Measurements from ENCODE around the gene PLPP3. TPM values are rescaled to one million over a fixed set of nuclear protein-coding genes. Genes with fewer than 3 reads are reported as not detected.

The PLPP3 gene
- total RNA-seq, 1 experiment from 2014 or later = 8.2 TPM

DNA sequence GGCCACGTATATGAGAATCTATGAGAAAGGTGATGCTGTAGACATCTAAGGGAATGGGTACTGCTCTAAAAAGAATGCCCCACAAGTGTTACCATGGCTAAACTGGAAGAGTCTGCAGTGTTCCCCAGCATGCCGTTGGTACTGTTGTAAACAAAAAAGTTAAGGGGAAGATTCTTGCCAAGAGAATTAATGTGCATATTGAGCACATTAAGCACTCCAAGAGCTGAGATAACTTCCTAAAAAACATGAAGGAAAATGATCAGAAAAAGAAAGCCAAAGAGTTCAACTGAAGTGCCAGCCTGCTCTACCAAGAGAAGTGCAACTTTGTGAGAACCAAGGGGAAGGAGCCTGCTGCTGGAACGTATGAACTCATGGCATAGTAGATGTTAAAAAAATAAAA, 40.8 kb downstream of the PLPP3 start:
- TF ChIP-seq TCF7L2 (IDR thresholded peaks at IDR 0.05; ENCODE audit: low read depth, low read length) = no peak
- TF ChIP-seq, protein P1, sequence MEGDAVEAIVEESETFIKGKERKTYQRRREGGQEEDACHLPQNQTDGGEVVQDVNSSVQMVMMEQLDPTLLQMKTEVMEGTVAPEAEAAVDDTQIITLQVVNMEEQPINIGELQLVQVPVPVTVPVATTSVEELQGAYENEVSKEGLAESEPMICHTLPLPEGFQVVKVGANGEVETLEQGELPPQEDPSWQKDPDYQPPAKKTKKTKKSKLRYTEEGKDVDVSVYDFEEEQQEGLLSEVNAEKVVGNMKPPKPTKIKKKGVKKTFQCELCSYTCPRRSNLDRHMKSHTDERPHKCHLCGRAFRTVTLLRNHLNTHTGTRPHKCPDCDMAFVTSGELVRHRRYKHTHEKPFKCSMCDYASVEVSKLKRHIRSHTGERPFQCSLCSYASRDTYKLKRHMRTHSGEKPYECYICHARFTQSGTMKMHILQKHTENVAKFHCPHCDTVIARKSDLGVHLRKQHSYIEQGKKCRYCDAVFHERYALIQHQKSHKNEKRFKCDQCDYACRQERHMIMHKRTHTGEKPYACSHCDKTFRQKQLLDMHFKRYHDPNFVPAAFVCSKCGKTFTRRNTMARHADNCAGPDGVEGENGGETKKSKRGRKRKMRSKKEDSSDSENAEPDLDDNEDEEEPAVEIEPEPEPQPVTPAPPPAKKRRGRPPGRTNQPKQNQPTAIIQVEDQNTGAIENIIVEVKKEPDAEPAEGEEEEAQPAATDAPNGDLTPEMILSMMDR (IDR thresholded peaks at IDR 0.05) = no peak
- POLR2A ChIA-PET = no interaction called here
- DNase-seq (ENCODE audit: low read depth, low spot score) (no peak), ATAC-seq (no peak)
- Histone ChIP-seq H3K9me3 (ENCODE audit: control insufficient read depth, insufficient read depth, low read depth, low read length) (no peaks in the 10 kb centered on the region), H3K4me3 (ENCODE audit: low read depth in 2 of 2, low read length in 2 of 2) (no peak overlapping the region), H3K27me3 (ENCODE audit: control insufficient read depth, insufficient read depth, low read length) (no peaks in the 10 kb centered on the region), H3K27ac (ENCODE audit: low read length) (no peak overlapping the region), H3K36me3 (ENCODE audit: control insufficient read depth, insufficient read depth, low read length) (no peaks in the 10 kb centered on the region), H3K4me1 (ENCODE audit: control insufficient read depth, insufficient read depth, low read length) (no peaks in the 10 kb centered on the region)
- intact Hi-C loops (cut with micrococcal nuclease; ENCODE audit: unreplicated experiment) = no loop called here
- in situ Hi-C loops (cut with HindIII; ENCODE audit: low pct_unique_long_range_greater_than_20kb, low sequenced_read_pairs) = no loop called here
- CTCF ChIA-PET = no interaction called here
- no TSS peak for BruUV-seq (replicated peaks)

GRCh38 chr1:56537660-56538059, 41.7 kb downstream of the PLPP3 start:
- BruUV-seq (replicated peaks) = no TSS peak

More at GRCh38 chr1:56537660-56538059, 41.7 kb downstream of the PLPP3 start:
- intact Hi-C loops (cut with micrococcal nuclease; ENCODE audit: unreplicated experiment) = no loop called here
- Histone ChIP-seq H3K9me3 (ENCODE audit: control insufficient read depth, insufficient read depth, low read depth, low read length) (no peaks in the 10 kb centered on the region), H3K4me1 (ENCODE audit: control insufficient read depth, insufficient read depth, low read length) (no peaks in the 10 kb centered on the region), H3K4me3 (ENCODE audit: low read depth in 2 of 2, low read length in 2 of 2) (no peak overlapping the region), H3K27me3 (ENCODE audit: control insufficient read depth, insufficient read depth, low read length) (no peaks in the 10 kb centered on the region), H3K27ac (ENCODE audit: low read length) (no peak overlapping the region), H3K36me3 (ENCODE audit: control insufficient read depth, insufficient read depth, low read length) (no peaks in the 10 kb centered on the region)
- no peak for TF ChIP-seq REST (IDR thresholded peaks at IDR 0.05; ENCODE audit: insufficient read depth in 1 of 2, low read depth in 2 of 2, low read length in 1 of 2)
- TF ChIP-seq, protein P1 (IDR thresholded peaks at IDR 0.05) = no peak
- no peak for TF ChIP-seq POLR2AphosphoS5 (IDR thresholded peaks at IDR 0.05; ENCODE audit: low read depth, low read length)
- TF ChIP-seq SIN3A (IDR thresholded peaks at IDR 0.05; ENCODE audit: borderline replicate concordance, insufficient read depth, low read depth, low read length) = no peak
- TF ChIP-seq TCF7L2 (IDR thresholded peaks at IDR 0.05; ENCODE audit: low read depth, low read length) = no peak
- DNase-seq (ENCODE audit: low read depth, low spot score) = no peak
- ChIA-PET POLR2A (no interaction called here), CTCF (no interaction called here)
- ATAC-seq = no peak
- in situ Hi-C loops (cut with HindIII; ENCODE audit: low pct_unique_long_range_greater_than_20kb, low sequenced_read_pairs) = no loop called here
